Measurements from ENCODE around the gene HIPK2.

DNA sequence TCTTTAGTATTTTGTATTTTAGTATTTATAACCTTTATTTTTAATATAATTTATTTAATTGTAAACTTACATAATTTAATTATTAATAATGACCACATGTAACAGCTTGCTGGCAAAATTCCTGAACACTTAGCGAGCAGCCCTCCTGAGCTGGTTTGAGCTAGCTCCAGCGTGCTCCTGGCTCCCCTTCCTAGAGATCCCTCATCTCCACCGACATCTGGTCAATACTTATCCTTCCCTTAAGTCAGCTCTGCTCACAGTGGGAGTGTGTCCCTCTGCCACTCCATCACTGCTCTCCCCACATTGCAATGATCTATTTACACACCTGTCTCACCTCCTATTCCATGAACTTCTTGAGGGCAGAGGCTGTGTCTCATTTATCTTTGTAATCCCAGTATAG is 30.6 kb upstream of the HIPK2 start:
- no peak for TF ChIP-seq EZH2phosphoT487 (IDR thresholded peaks at IDR 0.05; ENCODE audit: borderline replicate concordance)
- TF ChIP-seq CTCF (conservative IDR thresholded peaks at IDR 0.05; ENCODE audit: low read length) = no peak
